Mucosa of gallbladder (tissue), 1 donor: ENCODE results near the gene NCS1. TPM values are rescaled to one million over a fixed set of nuclear protein-coding genes. Genes with fewer than 3 reads are reported as not detected.
A peak's percentile ranks its signal among the peaks of the same experiment; 100 is the strongest.

ENCODE experiments used
- DNase-seq: peaks from one replicate; pipeline ENCODE4 v3.0.0-alpha.2; 2020; ENCODE audit warnings: low spot score
- total RNA-seq: library from RNA; stranded (reverse); gene quantifications from one replicate; pipeline ENCODE4 v1.2.1, GENCODE V29; 2021
- donor health status: DM: no; HTN: no; CAD: no.

The NCS1 gene
- total RNA-seq, 1 donor from 2014 or later = 50.3 TPM

- no peak for DNase-seq
These were observed 41.9 kb downstream of the NCS1 start for GRCh38 chr9:130213911-130214761.

GRCh38 chr9:130214776-130215340 is 42.7 kb downstream of the NCS1 start:
- DNase-seq = no peak

DNA sequence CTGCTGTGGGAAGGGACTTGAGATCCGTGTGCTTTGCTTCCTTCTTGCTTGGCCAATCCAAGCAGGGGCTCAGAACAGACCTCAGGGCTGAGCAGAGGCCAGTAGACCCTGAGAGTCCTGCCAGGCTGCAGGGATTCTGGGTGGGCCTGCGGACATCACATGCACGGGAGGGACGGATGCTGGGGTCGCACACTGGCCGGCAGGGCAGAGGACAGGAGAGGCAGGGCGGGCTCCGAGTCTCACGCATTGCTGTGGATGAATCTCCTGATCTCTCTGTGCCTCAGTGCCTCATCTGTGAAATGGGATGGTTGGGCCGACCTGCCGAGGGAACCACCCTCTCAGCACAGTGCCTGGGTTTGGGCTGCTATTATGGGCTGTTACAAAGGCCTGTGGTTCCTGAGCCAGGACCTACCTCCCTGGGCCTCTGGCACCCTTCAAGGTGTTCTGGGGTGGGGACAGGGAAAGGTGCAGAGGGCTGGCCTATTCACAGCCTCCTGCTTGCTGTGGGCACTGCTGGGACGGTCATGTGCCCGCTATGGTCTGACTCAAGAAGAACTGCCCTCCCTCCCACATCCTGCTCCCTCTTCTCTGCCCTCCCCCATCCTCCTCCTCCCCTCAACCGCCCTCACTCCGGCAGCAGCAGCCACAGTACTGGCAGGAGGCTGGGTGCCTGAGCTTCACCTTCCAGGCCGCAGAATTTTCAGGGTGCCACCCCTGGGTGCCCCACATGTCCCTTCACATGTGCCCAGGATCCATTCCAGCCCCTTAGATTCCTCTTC is 43.3 kb downstream of the NCS1 start:
- no peak for DNase-seq

DNA sequence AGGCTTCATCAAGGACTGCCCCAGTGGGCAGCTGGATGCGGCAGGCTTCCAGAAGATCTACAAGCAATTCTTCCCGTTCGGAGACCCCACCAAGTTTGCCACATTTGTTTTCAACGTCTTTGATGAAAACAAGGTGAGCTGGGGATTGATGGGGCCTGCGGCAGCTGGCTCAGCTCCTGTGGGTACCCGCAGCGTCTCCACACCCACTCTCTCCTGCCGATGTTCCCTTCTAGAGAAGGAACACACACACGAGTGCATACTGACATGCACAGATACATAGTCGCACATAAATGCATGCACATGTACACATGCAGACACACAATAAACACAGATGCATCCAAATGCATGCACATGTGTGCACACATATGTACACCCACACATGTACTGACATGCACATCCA is 45.6 kb downstream of the NCS1 start:
- no peak for DNase-seq

DNA sequence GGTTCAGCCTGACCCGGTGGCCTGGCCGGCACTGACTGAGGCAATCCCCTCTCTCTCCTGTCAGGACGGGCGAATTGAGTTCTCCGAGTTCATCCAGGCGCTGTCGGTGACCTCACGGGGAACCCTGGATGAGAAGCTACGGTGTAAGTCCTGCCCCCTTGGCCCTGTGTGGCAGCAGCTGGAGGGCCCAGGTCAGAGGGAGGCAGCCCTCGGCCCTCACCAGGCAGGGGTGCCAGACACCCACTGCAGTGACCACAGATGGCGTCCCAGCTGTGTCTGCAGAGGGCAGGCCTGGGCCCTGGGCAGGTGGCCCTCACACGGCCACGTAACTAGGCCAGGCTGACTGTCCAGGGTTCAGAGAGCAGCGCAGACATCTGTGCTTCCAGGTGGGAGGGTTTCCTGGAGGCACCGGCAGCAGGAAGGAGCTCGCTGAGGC is 47.5 kb downstream of the NCS1 start:
- DNase-seq = no peak

GRCh38 chr9:130220352-130220751 is 48.1 kb downstream of the NCS1 start:
- DNase-seq = peak; percentile 48

DNA sequence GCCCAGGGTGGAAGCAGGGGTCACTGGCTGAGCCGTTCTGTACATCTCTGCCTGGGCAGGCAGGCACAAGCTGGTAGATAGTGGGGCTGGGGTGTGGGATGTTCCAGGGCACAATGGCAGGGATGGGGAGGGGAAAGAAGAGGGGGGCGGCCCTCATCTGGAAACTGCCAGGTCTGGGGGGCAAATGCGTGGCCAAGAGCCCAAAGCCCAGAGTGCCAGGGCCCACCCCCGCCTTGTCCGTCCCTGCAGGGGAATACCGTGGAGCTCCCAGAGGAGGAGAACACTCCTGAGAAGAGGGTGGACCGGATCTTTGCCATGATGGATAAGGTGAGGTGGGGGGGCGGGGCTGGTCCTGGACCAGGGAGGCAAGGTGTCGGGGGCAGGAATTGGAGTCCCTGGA is 50.6 kb downstream of the NCS1 start:
- no peak for DNase-seq

- no peak for DNase-seq
These were observed 52.9 kb downstream of the NCS1 start for GRCh38 chr9:130225071-130225470.

GRCh38 chr9:130225586-130225985 is 53.4 kb downstream of the NCS1 start:
- no peak for DNase-seq

- no peak for DNase-seq
These were observed 53.9 kb downstream of the NCS1 start for GRCh38 chr9:130226112-130226511.

DNA sequence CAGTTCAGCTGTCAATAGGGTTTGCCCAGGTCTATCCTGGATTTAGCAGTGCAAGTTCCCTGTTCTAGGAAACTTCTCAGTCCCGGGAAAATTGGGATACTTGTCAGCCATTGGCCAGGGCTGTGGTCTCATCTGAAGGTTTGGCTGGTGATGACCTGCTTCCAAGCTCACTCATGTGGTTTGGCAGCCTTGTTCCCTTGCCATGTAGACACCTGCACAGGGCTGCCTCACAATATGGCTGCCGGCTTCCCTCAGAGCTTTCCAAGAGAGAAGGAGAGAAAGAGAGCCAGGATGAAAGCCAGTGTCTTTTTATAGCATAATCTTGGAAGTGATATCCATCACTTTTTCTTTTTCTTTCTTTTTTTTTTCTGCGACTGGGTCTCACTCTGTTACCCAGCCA is 55.6 kb downstream of the NCS1 start:
- DNase-seq = no peak

GRCh38 chr9:130229759-130230158 is 57.6 kb downstream of the NCS1 start:
- DNase-seq = no peak

- DNase-seq = no peak
These were observed 58.4 kb downstream of the NCS1 start for GRCh38 chr9:130230631-130231030.

GRCh38 chr9:130232899-130233586 is 60.8 kb downstream of the NCS1 start:
- no peak for DNase-seq

- no peak for DNase-seq
These were observed 61.4 kb downstream of the NCS1 start for GRCh38 chr9:130233587-130233945.

GRCh38 chr9:130234340-130235260 is 62.4 kb downstream of the NCS1 start:
- no peak for DNase-seq

- DNase-seq = peak; percentile 70
These were observed 63.6 kb downstream of the NCS1 start for GRCh38 chr9:130235558-130236435.

DNA sequence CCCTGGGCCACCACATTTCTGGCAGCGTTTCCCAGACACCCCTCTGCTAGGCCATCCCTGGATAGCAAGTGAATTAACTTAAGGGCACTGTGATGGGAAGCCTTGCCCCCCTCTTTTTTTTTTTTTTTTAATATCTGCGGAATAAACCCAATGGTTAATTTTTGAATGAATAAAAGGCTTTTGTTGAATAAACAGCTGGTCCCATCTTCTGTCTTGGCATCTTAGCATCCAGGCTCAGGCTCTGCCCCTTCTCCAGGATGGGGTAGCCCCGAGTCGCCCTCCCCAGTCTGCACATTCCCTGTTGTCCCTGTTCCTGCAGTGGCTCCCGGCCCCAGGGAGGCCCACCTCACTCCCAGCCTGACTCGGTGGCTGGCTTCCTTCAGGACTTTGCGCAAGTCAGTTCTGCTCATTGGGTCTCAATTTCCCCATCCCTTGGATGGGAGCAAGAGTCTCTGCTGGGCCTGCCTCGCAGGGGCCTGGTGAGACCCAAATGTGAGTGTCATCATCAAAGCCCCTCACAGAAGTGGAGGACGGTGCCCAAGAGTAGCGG is 64.3 kb downstream of the NCS1 start:
- DNase-seq = no peak

DNA sequence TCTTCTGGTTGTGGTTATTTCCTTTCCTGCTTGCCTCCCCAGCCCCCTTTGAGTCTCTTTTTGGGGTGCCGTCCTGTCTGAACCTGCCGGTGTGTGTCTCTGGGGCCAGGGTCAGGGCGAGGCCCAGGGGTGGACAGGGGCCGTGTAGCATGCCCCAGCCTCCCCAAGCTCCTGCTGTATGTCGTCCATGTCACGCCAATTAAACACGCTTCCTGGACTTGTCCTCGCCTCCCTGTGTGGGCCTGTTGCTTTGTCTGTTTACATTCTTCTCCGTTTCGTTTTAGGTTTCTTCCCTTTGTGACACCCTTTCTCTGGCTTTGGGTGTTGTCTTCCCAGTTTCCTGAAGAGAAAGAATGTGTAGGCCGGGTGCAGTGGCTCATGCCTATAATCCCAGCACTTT is 64.9 kb downstream of the NCS1 start:
- no peak for DNase-seq
